ENCODE measurements around the gene SEPTIN14. TPM values are rescaled to one million over a fixed set of nuclear protein-coding genes. Genes with fewer than 3 reads are reported as not detected.
"Not testable (repeated sequence)": the region's sequence is repeated elsewhere in the genome, so short reads cannot be mapped to it uniquely, and the experiment has no call there.

The SEPTIN14 gene
- total and polyA plus RNA-seq, 9 donors = not detected

DNA sequence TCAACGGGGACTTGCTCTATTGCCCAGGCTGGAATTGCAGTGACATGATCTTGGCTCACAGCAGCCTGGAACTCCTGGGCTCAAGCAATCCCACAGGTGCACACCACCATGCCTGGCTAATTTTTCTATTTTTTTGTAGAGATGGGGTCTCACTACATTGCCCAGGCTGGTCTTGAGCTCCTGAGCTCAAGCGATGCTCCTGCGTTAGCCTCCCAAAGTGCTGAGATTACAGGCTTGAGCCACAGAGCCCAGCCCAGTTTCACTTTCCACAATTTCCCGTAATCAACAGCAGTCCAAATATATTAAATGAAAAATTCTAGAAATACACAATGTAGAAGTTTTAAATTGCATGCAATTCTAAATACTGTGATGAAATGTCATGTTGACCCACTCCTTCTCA, 24.0 kb downstream of the SEPTIN14 start:
- H3K27ac ChIP-seq = no peak overlapping the region
- TF ChIP-seq, protein P1, sequence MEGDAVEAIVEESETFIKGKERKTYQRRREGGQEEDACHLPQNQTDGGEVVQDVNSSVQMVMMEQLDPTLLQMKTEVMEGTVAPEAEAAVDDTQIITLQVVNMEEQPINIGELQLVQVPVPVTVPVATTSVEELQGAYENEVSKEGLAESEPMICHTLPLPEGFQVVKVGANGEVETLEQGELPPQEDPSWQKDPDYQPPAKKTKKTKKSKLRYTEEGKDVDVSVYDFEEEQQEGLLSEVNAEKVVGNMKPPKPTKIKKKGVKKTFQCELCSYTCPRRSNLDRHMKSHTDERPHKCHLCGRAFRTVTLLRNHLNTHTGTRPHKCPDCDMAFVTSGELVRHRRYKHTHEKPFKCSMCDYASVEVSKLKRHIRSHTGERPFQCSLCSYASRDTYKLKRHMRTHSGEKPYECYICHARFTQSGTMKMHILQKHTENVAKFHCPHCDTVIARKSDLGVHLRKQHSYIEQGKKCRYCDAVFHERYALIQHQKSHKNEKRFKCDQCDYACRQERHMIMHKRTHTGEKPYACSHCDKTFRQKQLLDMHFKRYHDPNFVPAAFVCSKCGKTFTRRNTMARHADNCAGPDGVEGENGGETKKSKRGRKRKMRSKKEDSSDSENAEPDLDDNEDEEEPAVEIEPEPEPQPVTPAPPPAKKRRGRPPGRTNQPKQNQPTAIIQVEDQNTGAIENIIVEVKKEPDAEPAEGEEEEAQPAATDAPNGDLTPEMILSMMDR (IDR thresholded peaks at IDR 0.05) = no peak
- TF ChIP-seq POLR2A (IDR thresholded peaks at IDR 0.05) (no peak), EP300 (IDR thresholded peaks at IDR 0.05) (no peak)
- no peaks in the 10 kb centered on the region for H3K4me1 ChIP-seq (ENCODE audit: insufficient read depth)
- DNase-seq = no peak
- WGBS, 3 donors = 86 to 88% (median 86%) methylated on average over 4 of the region's 4 CpGs
- H3K4me3 ChIP-seq = no peak overlapping the region
- H3K27me3 ChIP-seq = no peaks in the 10 kb centered on the region
- H3K9me3 ChIP-seq = no peaks in the 10 kb centered on the region
- intact Hi-C loops (cut with DNase I) = no loop called here
- H3K36me3 ChIP-seq = no peaks in the 10 kb centered on the region

DNA sequence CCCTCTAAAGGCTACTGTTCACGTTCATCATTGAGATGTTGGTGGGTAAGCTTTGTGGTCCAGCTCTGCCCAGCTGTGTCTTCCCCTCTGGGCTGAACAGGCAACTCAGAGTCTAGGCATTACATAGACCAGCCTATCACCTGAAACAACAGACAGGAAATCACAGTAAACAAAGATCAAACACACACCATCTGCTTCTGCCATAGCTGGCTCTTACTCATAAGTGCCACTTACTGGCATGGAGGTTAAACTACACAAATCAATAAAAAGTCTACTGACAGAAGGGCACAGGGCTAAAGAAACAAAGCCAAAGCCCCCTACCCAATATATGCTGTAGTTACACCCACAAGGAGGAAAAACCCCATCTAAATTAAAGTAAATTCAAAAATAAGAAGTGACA, 35.0 kb downstream of the SEPTIN14 start:
- DNase-seq = no peak
- TF ChIP-seq, protein P1 (IDR thresholded peaks at IDR 0.05) = no peak
- TF ChIP-seq POLR2A (IDR thresholded peaks at IDR 0.05) (no peak), EP300 (IDR thresholded peaks at IDR 0.05) (no peak)
- no peak overlapping the region for H3K27ac ChIP-seq
- no peaks in the 10 kb centered on the region for H3K36me3 ChIP-seq
- H3K4me1 ChIP-seq (ENCODE audit: insufficient read depth) = no peaks in the 10 kb centered on the region
- no peaks in the 10 kb centered on the region for H3K27me3 ChIP-seq
- intact Hi-C loops (cut with DNase I) = no loop called here
- WGBS, 3 donors = 74 to 85% (median 74%) methylated on average over 1 of the region's 1 CpG
- H3K9me3 ChIP-seq = peaks cover 0 to 10% of the 10 kb centered on the region in 2 donors
- no peak overlapping the region for H3K4me3 ChIP-seq

DNA sequence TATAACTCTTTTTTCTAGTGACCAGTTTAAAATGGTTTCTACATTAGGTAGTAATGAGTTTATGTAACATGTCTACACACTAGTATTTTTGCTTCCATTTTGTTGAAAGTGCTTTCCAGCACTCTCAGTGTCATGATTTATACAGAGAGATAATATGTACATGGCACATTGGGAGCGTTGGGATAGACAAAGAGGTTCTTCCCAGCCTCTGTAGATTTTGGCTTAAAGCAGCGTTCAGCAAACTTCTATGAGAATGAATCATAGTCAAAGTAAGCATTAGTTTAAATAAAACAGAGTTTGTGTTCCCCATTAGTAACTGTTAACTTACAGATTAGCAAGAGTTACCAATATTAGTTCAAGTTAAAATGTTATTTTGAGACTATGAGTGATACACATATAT, 43.9 kb downstream of the SEPTIN14 start:
- Histone ChIP-seq H3K27me3 (no peaks in the 10 kb centered on the region), H3K9me3 (peaks cover 0 to 9% of the 10 kb centered on the region in 2 donors), H3K4me1 (ENCODE audit: insufficient read depth) (no peaks in the 10 kb centered on the region), H3K27ac (no peak overlapping the region), H3K36me3 (no peaks in the 10 kb centered on the region), H3K4me3 (no peak overlapping the region)
- whole genome bisulfite sequencing, 3 donors = 62 to 67% (median 63%) methylated on average over 2 of the region's 2 CpGs
- DNase-seq = no peak
- intact Hi-C loops (cut with DNase I) = no loop called here
- TF ChIP-seq EP300 (IDR thresholded peaks at IDR 0.05) (no peak), POLR2A (IDR thresholded peaks at IDR 0.05) (no peak)
- TF ChIP-seq, protein P1 (IDR thresholded peaks at IDR 0.05) = no peak

DNA sequence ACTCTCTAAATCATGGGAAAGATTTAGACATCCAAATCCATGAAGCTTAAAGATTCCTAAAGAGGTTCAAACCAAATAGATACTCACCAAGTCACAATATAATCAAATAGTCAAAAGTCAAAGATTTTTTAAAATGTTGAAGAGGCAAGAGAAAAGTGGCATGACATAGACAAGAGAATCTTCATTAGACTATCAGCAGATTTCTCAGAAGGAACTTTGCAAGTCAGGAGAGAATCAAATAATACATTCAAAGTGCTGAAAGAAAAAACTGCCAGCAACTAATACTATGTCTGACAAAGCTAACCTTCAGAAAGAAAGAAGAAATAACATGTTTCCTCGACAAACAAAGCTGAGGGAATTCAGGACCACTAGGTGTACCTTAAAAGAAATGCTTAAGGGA, 65.3 kb downstream of the SEPTIN14 start:
- H3K4me3 ChIP-seq; H3K36me3 ChIP-seq; H3K9me3 ChIP-seq; DNase-seq; H3K27ac ChIP-seq; H3K27me3 ChIP-seq; H3K4me1 ChIP-seq (ENCODE audit: insufficient read depth); intact Hi-C loops (cut with DNase I): not testable (repeated sequence)
- WGBS, 3 donors = 60 to 76% (median 68%) methylated on average over 1 of the region's 1 CpG

DNA sequence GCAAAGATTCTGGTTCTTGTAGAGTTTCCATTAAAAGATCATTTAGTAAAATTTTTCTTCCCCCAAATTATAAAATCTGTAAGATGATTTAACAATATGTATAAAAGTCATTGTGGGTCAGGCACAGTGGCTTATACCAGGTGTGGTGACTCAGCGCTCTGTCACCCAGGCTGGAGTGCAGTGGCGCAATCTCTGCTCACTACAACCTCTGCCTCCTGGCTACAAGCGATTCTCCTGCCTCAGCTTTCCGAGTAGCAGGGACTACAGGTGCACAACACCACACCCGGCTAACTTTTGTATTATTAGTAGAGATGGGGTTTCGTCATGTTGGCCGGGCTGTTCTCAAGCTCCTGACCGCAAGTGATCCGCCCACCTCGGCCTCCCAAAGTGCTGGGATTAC, 68.0 kb downstream of the SEPTIN14 start:
- H3K4me1 ChIP-seq (ENCODE audit: insufficient read depth) = no peaks in the 10 kb centered on the region
- H3K27ac ChIP-seq = no peak overlapping the region
- intact Hi-C loops (cut with DNase I) = no loop called here
- DNase-seq = no peak
- TF ChIP-seq POLR2A (IDR thresholded peaks at IDR 0.05) = no peak
- TF ChIP-seq, protein P1 (IDR thresholded peaks at IDR 0.05) = no peak
- TF ChIP-seq EP300 (IDR thresholded peaks at IDR 0.05) = no peak
- WGBS, 3 donors = 89 to 92% (median 91%) methylated on average over 10 of the region's 10 CpGs
- no peak overlapping the region for H3K4me3 ChIP-seq
- no peaks in the 10 kb centered on the region for H3K36me3 ChIP-seq
- H3K9me3 ChIP-seq = peaks cover 0 to 6% of the 10 kb centered on the region in 2 donors
- H3K27me3 ChIP-seq = no peaks in the 10 kb centered on the region
